Measurements from ENCODE around the gene MAPK10.

MAPK10 gene

DNA sequence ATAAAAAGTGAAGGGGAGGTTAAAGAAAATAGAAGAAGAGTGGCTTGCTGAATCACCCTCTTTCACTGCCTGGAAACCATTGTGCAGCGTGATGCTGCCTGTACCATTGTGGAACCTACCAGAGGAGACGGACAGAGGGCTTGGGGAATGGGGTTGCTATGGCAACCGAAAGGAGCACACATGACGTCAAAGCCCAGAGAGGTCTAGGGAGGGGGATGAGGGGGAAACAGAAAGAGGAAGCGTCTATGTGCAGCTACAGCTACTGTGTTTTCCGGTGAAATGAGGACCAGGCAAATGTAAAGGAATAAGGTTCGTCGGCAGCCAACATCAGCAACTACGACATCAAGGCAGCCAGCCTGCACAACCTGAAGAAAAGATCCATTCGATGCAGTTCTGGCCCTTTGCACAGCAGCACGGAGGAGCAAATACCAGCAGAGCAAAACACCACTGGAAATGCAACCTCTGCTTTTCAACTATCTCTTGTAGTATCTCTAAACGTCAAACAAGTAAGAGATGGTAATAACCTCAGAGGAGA lies at the start of gene MAPK10:
Gene MAPK10, minus strand, starts transcription at position 110 of the 535 bp plus-strand sequence.
- TF ChIP-seq CTCF (IDR thresholded peaks at IDR 0.05; ENCODE audit: low read depth, low read length): no peak
- no peak within 1 kb of the TSS for H3K4me3 ChIP-seq (ENCODE audit: low read depth, low read length)
- DNase-seq: no peak

DNA sequence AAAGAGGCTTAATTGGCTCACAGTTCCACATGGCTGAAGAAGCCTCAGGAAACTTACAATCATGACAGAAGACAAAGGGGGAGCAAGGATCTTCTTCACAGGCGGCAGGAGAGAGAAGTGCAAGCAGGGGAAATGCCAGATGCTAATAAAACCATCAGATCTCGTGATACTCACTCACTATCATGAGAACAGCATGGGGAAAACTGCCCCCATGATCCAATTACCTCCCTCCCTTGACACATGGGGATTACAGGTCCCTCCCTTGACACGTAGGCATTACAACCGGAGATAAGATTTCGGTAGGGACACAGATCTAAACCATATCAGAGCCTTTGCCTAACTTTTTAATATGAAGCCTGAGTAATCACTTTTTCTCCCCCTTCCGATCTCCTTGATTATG lies 43.7 kb upstream of the MAPK10 start:
- Histone ChIP-seq H3K27ac (no peak overlapping the region), H3K36me3 (no peaks in the 10 kb centered on the region), H3K27me3 (ENCODE audit: insufficient read depth, low read depth, severe bottlenecking) (no peaks in the 10 kb centered on the region), H3K4me3 (ENCODE audit: low read depth, low read length) (no peak overlapping the region), H3K9me3 (ENCODE audit: severe bottlenecking) (no peaks in the 10 kb centered on the region)
- DNase-seq: no peak
- no peak for TF ChIP-seq CTCF (IDR thresholded peaks at IDR 0.05; ENCODE audit: low read depth, low read length)

More for the DNA sequence above, at the start of gene MAPK10:
- Histone ChIP-seq H3K27me3 (ENCODE audit: insufficient read depth, low read depth, severe bottlenecking) (no peaks in the 10 kb centered on the region), H3K9me3 (ENCODE audit: severe bottlenecking) (no peaks in the 10 kb centered on the region), H3K36me3 (no peaks in the 10 kb centered on the region), H3K27ac (no peak within 1 kb of the TSS)

DNA sequence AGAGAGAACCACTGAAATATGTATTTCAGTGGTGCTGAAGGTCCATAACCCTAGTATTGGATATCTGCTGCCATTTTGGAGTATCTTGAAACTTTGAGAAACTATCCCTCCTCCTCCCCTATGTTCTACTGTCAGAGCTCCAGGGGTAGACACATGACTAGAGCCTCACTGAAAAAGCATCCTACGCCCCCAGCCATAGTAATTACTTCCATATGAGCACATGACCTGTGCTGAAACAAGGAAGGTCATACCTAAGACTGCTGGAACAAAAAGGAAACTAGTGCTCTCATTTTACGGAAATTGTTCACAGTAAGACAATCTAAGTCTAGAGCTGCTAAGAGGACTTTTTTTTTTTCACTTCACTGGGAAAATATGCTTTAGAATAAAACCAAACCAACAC lies 42.0 kb upstream of the MAPK10 start:
- H3K27ac ChIP-seq: no peak overlapping the region
- no peak for DNase-seq
- H3K9me3 ChIP-seq (ENCODE audit: severe bottlenecking): no peaks in the 10 kb centered on the region
- H3K27me3 ChIP-seq (ENCODE audit: insufficient read depth, low read depth, severe bottlenecking): no peaks in the 10 kb centered on the region
- H3K4me3 ChIP-seq (ENCODE audit: low read depth, low read length): no peak overlapping the region
- no peak for TF ChIP-seq CTCF (IDR thresholded peaks at IDR 0.05; ENCODE audit: low read depth, low read length)
- H3K36me3 ChIP-seq: no peaks in the 10 kb centered on the region

DNA sequence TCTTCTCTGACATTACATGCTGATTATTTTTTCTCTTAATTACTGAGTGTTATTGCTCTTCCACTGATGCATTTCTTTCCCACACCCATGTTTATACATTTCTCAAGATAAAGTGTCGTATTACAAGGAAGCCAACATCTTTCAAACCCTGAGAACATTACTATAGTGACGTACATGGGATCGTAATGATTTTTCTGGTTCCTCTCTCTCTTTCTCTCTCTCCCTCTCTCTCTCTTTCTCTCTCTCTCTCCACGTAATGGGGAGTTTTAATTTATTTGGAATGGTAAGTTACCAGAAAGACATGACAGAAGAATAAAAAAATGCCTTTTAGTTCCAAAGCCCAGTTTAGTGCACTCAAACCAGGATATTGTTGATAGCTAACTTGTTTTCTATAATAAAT lies 40.4 kb upstream of the MAPK10 start:
- no peak for TF ChIP-seq CTCF (IDR thresholded peaks at IDR 0.05; ENCODE audit: low read depth, low read length)
- Histone ChIP-seq H3K36me3 (no peaks in the 10 kb centered on the region), H3K9me3 (ENCODE audit: severe bottlenecking) (no peaks in the 10 kb centered on the region), H3K27me3 (ENCODE audit: insufficient read depth, low read depth, severe bottlenecking) (no peaks in the 10 kb centered on the region), H3K4me3 (ENCODE audit: low read depth, low read length) (no peak overlapping the region), H3K27ac (no peak overlapping the region)
- no peak for DNase-seq

- Histone ChIP-seq H3K27ac (no peak overlapping the region), H3K9me3 (ENCODE audit: severe bottlenecking) (no peaks in the 10 kb centered on the region), H3K4me3 (ENCODE audit: low read depth, low read length) (no peak overlapping the region), H3K36me3 (no peaks in the 10 kb centered on the region), H3K27me3 (ENCODE audit: insufficient read depth, low read depth, severe bottlenecking) (no peaks in the 10 kb centered on the region)
- TF ChIP-seq CTCF (IDR thresholded peaks at IDR 0.05; ENCODE audit: low read depth, low read length): no peak
- DNase-seq: no peak
These were observed 38.3 kb upstream of the MAPK10 start for GRCh38 chr4:86398187-86398586.

DNA sequence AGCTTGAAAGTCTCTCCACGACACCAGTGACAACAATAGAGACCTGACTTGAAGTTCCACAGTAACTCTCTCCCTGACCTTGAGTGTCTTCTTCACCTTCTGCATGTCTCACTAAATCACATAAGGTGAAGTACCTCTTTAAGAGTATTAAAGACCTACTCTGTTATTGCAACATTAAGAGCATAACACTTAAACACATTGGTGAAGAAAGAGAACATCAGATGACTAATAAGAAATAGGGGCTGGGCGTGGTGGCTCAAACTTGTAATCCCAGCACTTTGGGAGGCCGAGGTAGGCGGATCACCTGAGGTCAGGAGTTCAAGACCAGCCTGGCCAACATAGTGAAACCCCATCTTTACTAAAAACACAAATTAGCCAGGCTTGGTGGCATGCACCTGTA lies 33.9 kb upstream of the MAPK10 start:
- no peak for TF ChIP-seq CTCF (IDR thresholded peaks at IDR 0.05; ENCODE audit: low read depth, low read length)
- no peak for DNase-seq
- H3K36me3 ChIP-seq: no peaks in the 10 kb centered on the region
- H3K4me3 ChIP-seq (ENCODE audit: low read depth, low read length): no peak overlapping the region
- H3K27me3 ChIP-seq (ENCODE audit: insufficient read depth, low read depth, severe bottlenecking): no peaks in the 10 kb centered on the region
- no peaks in the 10 kb centered on the region for H3K9me3 ChIP-seq (ENCODE audit: severe bottlenecking)
- no peak overlapping the region for H3K27ac ChIP-seq
